Heart left ventricle (tissue), 13 donors: ENCODE measurements around the gene RPL27A.

Experiments used
- POLR2A ChIP-seq, 2 donors: fragments of 450-650 bp; IDR thresholded peaks; one replicate each; pipeline ENCODE4 v1.6.1; 2017; ENCODE audit warnings: antibody characterized with exemption in 2 of 2, mild to moderate bottlenecking in 2 of 2, moderate library complexity in 2 of 2
- TF ChIP-seq, protein P1 (sequence below), 12 donors: fragments of 200-600 bp; sonication (generic) in 4 of 12; IDR thresholded peaks; one replicate each; pipeline versions ENCODE4 v1.5.0 to v1.8.0; 2018 to 2022; ENCODE audit warnings: antibody characterized with exemption in 12 of 12, mild to moderate bottlenecking in 5 of 12
- donor health status: ischemic (EF 13 %, LVEDD 7.1; RV severe dilation, severe dysfunction).
- donor health status: DM: no; HTN: yes; CAD: no.
- donor health status: DM: no; HTN: no; CAD: no.
- donor health status: ischemic (EF 25% LVEDD 6.9; RV normal size, moderate dysfunction).
- donor health status: ischemic (EF 25% LVEDD 5.7; RV mildly dilated, moderate dysfunction).
- donor health status: ischemic (EF 35%, LVEDD 5.7; RV mildly dilated, moderate dysfunction).
- donor health status: nonischemic (EF 11% LVEDD 7.7; RV severe dilation, severe dysfunction).
- donor health status: DM: yes; HTN: yes; CAD: no.
- donor health status: PGD.
- donor health status: ischemic (EF 29% LVEDD 5.4; RV normal size, mild dysfunction).
- donor health status: nonischemic (EF 23%, LVEDD 6.1; RV moderate dilation, normal function).

DNA sequence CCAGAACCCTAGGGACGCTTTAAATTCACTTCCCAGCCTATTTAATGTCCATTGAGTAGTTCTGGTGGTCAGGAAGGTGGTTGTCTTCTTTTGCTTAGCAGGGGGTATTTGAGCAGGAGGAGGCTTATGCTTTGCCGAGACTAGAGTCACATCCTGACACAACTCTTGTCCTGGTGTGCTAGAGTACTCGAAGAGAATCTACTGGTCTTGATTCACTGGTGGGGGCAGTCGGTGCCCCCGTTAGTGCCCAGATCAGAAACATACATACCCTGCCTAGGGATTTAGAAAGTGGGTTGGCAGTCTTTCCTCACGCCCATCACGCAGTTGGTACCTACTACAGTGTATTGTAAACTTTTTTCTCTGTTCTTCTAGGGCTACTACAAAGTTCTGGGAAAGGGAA lies 2.7 kb downstream of the RPL27A start:
- TF ChIP-seq, protein P1, sequence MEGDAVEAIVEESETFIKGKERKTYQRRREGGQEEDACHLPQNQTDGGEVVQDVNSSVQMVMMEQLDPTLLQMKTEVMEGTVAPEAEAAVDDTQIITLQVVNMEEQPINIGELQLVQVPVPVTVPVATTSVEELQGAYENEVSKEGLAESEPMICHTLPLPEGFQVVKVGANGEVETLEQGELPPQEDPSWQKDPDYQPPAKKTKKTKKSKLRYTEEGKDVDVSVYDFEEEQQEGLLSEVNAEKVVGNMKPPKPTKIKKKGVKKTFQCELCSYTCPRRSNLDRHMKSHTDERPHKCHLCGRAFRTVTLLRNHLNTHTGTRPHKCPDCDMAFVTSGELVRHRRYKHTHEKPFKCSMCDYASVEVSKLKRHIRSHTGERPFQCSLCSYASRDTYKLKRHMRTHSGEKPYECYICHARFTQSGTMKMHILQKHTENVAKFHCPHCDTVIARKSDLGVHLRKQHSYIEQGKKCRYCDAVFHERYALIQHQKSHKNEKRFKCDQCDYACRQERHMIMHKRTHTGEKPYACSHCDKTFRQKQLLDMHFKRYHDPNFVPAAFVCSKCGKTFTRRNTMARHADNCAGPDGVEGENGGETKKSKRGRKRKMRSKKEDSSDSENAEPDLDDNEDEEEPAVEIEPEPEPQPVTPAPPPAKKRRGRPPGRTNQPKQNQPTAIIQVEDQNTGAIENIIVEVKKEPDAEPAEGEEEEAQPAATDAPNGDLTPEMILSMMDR (IDR thresholded peaks at IDR 0.05): no peak
- TF ChIP-seq POLR2A (IDR thresholded peaks at IDR 0.05): no peak
